ENCODE data around the gene IFIT3.

DNA sequence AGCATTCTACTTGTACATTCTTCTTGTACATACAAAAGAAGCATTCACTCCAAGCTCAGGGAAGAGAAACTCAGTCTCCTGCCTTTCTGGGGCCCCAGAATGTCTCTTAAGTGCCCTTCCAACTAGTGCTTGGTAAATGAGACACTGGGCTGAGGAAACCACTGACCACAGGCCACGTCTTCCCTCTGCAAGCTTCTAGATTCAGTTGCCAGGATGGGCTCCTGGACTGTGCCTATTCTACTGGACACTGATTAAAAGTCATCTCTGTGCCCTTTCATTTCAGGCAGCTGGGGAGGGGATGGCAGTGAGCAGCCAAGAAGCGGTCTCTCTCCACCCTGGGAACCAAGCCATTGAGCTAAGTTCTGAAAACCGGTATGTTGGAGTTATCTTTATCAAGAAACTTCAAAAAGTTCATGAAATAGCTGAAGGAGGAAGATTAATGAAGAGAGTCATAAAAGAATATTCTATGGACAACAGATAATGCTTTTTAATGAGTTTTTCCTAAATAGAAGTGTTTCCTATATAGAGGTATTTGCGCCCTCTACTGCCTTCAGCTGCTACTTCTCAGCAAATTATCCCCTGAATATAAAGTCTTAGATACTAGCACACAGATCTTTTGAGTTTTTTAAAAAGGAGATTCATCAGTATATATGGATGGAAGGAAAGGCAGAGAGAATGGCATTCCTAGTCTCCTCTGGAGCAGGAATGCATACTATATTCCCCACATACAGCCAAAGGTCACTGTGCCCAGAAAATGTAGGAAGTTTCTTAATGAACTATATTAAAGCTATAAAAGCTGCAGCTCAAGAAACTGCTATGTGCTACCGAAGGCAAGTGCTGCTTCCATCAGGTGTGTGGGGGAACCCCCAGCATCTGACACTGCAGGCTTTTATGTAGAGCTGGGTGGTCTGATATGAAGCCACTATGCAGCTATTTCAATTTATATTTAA is 41.6 kb downstream of the IFIT3 start:
- TF ChIP-seq CTCF (IDR thresholded peaks at IDR 0.05) (peak; percentile 24 to 70 (median 62)), POLR2A (IDR thresholded peaks at IDR 0.05) (no peak)
